UCSD-AML1 (cell line): ENCODE measurements around the gene RBFA.
"Not testable (repeated sequence)": the region's sequence is repeated elsewhere in the genome, so short reads cannot be mapped to it uniquely, and the experiment has no call there.

ENCODE experiments used
- DNase-seq: peaks from one replicate; lab custom pipeline; 2025; ENCODE audit not compliant: unreplicated experiment; lab: John Stamatoyannopoulos, UW

RBFA gene

GRCh38 chr18:80027719-80028118 lies 6.5 kb upstream of the RBFA start:
- not testable (repeated sequence) for DNase-seq

GRCh38 chr18:80029690-80030089 lies 4.5 kb upstream of the RBFA start:
- DNase-seq, result no peak

DNA sequence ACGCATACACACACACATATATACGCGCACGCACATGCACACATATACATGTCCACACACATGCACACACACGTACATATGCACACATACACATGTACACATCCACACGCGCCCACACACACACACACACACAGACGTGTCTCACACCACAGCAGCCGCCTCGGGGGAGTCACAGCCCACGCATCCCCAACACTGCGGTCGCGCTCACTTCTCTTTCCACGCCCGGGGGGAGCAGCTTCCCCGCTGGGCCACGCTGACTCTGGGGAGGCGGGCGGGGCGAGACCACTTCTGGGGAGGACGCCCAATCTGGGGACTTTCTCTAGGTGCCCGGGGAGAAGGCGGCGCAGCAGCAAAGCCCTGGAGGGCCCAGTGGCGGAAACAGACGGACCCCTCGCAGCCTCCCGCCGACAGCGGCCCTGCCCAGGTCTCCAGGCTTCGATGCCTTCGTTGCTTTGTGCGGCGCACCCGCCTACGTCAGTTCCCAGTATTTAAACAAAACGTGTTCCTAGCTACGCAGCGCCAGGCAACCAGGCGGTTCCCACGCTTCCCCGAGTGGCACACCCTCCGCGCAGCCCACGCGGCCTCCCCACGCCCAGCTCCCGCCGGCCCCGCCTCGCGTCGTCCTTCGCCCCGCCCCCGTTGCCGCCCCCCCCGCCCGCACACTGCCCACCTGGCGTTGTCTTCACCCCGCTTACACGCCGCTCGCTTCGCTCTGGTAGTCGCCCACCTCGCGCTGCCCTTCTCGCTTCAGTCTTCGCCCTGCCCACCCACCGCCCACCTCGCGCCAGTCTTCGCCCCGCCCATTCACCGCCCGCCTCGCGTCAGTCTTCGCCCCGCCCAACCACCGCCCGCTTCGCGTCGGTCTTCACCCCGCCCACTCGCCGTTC lies 810 bp upstream of the RBFA start:
- DNase-seq, result no peak

DNA sequence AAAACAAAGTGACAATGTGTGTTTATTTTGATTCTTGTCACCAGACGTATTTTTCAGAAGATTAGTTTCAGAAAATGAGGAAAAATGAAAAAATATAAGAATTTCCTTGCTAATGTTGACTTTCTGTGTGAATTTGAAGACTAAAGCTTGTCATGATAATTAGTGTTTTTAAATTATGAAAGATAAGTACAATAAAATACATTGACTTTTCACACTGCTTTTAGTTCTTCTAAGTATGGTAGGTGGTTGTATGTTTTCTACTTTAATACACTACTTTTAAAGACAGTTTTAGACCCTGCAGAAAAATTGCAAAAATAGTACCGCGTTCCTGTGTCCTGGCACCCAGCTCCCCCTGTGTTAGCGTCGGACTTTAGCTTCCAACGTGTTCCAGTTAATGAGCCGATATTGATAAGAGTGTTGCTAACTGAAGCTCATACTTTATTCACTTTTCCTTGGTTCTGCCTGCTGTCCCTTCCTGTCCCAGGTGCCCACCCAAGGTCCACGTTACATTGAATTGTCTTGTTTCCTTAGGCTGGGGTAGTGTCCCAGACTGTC lies 695 bp downstream of the RBFA start:
- DNase-seq, result no peak

DNA sequence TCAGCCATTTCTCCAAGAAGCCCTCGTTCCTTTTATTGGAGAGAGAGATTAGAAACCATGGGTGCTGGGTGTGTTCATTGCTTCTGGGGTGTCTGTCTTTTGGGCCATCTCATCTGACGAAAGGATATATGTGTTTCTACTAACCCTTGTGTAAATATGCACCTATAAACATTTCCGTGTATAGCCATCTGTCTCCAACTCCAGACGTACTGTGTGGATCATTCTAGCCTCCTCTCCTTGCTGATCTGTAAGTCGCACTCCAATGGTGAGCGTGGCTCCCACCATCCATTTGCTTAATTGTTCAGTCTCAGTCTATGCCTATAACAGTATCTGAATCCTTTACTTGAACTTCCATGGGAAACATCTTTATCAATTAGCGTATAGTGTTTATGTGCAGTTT lies 1.8 kb downstream of the RBFA start:
- DNase-seq, result no peak

- no peak for DNase-seq
Measured at GRCh38 chr18:80037300-80037699, 3.1 kb downstream of the RBFA start.

DNA sequence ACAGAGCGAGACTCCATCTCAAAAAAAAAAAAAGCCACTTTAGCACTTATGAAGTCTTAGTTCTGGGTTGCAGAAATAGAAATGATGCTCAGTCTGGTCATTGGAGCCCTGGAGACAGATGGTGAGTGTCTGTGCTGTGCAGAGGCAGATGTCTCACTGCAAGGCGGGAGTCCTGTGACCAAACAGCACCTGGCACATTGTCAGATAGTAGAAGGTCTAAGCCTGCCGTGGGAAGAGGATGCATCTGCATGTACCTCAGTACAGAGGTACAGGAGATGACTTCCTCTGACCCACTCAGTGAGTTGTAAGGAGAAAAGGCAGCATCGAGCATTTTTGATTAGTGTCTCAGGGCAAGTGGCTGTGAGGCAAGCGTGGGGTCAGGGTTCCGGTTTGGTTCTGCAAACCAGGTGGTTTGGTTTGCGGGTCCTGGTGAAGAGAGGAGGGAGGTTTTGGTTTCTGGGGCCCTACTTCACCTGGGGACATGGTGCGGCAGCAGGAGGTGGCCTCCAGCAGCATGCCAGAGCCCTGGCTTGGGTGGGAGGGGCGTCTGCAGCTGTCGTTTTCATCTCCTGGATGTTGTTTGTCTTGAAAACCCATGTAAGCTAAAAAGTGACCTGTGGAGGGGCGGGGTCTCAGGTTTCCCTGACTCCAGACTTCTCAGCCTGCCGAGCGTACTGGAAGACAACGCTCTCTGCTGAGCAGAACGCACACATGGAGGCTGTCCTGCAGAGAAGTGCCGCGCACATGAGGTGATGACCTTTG lies 3.8 kb downstream of the RBFA start:
- DNase-seq, result no peak

GRCh38 chr18:80040515-80040914 lies 6.3 kb downstream of the RBFA start:
- no peak for DNase-seq

DNA sequence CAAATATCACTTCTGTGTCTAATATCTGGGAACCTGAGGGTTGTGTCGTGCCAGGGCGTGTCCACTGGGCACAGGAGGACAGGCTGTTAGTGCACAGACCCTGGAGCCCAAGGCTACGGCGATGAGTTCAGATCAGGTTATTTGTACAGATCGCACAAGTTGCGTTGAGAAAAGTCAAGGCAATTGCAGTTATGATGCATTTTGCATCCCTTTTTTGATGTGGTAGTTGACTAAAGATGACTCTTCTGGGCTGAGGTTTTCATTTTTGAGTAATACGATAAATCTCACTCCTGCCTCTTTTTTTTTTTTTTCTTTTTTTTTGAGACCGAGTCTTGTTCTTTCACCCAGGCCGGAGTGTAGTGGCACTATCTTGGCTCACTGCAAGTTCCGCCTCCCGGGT lies 7.2 kb downstream of the RBFA start:
- DNase-seq, result no peak

DNA sequence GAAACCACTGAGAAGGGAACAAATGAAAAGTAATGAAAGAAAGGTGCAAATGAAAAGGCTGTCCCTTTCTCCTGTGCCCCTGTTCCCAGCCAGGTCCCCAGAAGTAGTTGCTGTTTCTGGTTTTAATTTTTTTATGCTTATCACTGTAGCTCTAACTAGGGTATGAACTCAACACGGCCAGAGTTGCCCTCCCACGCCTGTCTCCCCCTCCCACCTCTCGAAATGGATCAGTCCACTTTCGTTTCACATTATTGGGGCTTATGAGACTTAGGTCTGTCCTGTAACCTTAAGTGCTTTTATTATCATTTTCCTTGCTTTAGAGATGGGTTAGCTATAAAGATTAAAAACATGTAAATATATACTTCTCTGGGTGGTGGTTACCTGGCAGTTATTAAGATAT lies 8.6 kb downstream of the RBFA start:
- no peak for DNase-seq

- DNase-seq, result no peak
Measured at GRCh38 chr18:80044072-80044471, 9.8 kb downstream of the RBFA start.

- no peak for DNase-seq
Measured at GRCh38 chr18:80046011-80046410, 11.8 kb downstream of the RBFA start.

DNA sequence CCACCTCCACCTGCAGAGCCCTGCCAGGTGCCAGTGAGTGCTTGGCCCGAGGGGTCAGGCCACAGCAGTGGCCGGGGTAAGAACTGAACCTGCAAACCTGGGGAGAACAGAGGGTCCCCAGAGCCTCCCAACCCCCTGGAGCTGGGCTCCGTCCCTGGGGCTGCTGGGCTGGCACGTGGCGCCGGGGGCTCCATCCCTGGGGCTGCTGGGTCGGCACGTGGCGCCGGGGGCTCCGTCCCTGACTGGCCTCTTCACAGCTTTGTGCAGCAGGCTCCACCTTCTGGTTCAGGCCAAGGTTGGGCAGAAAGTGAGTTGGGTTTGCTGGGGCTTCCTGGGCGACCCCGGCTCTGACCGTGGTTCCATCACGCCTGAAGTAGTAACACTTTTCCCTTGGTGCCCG lies 12.2 kb downstream of the RBFA start:
- no peak for DNase-seq

DNA sequence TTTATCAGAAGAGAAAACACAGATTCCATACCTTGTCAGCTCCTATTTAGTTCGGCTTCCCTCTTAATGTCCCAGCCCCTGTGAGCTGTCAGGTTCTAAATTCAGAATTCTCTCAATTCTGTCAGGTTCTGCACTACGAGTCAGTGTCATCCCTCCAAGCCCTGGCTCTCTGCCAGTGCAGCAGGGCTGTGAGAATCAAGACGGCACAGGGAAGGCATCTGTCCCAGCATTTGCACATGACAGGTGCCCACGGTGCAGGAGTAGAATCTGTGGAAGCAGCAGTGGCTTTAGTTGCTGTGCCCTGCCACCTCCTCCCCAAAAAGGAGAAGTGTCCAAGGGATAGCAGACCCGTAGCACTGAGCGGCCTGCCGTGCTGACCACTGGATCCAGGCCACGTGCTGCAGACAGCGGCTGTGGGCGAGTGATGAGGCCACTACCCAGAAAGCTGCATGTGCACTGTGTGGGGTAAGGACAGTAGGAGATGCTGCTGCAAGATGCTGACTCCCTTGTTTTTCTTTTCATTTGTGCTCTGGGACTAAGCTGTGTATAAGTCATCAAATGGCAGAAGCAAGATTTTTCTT lies 12.8 kb downstream of the RBFA start:
- no peak for DNase-seq

DNA sequence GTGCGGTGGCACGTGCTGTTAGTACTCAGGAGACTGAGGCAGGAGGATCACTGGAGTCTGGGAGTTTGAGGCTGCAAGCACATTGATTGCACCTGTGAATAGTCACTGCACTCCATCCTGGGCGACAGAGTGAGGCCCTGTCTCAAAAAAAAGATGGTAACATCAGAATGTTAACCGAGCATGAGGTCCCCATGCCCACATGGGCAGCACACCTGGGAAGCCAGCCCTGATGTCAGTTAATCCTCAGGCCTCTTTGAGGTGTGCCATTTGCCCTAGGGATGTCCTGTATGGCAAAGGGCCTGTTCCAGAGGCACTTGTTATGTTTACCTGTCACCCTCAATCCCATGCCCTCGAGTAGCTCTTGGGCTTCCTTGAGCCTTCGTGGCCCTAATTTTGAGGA lies 16.6 kb downstream of the RBFA start:
- DNase-seq, result no peak

GRCh38 chr18:80056095-80056494 lies 21.9 kb downstream of the RBFA start:
- DNase-seq, result no peak

- no peak for DNase-seq
Measured at GRCh38 chr18:80059945-80060344, 25.7 kb downstream of the RBFA start.

DNA sequence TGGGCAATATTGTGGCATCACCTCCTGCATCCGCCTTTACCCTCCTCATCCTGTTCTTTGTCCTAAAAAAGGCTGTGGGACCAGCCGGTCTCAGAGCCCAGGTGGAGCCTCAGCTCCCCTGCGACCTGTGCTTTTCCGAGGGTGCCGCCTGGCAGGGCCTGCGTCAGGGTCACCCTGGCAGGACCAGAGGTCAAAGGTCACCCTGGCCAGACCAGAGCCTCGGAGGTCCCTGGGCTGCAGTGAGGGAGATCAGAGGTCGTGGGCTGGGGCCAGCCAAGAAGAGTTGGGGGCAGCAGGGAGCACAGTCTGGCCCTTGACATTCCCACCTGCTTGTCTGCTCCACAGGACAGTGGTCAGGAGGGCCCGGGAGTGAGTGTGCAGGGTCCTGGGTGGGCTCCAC lies 31.5 kb downstream of the RBFA start:
- DNase-seq, result no peak

- DNase-seq, result no peak
Measured at GRCh38 chr18:80067321-80067720, 33.1 kb downstream of the RBFA start.

DNA sequence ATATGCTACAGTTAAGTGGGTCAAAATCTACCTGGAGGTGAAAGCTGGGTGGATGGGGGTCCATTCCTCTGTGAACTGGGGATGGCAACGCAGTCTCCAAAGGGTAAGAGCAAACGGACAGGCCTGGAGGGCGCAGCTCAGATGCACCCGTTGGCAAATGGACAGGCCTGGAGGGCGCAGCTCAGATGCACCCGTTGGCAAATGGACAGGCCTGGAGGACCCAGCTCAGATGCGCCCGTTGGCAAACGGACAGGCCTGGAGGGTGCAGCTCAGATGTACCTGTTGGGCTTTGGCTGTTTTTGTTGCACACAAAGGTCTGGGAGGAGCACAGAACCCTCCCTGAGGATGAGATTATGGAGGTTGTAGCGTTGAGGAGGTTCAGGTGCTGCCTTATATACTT lies 33.7 kb downstream of the RBFA start:
- DNase-seq, result no peak

DNA sequence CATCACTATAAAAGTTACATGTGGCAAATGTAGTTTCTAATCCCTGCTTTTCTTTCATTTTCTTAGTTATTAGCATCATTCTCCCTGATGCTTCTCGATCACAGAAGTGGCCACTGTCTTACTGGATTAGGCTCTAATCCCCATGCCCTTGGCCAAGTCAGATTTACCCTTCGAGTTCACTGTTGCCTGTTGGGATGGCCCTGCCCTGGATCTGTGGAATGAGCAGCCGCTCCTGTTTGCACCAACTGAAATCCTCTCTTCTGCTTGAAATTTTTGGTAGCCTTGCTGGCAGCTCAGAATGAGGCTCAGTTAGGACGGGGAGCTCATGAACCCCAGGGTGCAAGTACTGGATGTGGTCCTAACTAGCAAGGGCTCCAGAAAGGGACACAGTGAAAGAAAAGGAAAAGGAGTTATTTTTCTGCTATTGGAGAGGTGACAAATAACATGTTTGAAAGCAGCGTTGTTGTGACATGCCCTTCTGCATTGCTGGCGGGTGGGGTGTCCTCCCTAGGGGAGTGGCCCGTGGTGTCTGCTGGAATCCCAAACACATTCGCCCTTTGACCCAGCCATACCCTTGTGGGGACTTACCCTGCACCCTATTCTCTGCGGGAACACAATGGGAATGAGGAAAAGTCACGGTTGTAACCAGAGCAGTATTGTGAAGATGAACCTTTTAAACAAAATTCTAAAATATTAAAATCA lies 34.5 kb downstream of the RBFA start:
- no peak for DNase-seq
